Measurements from ENCODE around the gene HNRNPH1. TPM values are rescaled to one million over a fixed set of nuclear protein-coding genes. Genes with fewer than 3 reads are reported as not detected.
A peak's percentile ranks its signal among the peaks of the same experiment; 100 is the strongest.

The HNRNPH1 gene
- total RNA-seq, 6 experiments from 2014 or later = 140 to 305 (median 219) TPM

- ATAC-seq (peak in 2 of 4 donors; percentile 9 to 14), DNase-seq (no peak)
- Histone ChIP-seq H3K4me3 (no peak overlapping the region), H3K27me3 (no peaks in the 10 kb centered on the region), H3K9me3 (no peaks in the 10 kb centered on the region), H3K27ac (no peak overlapping the region), H3K36me3 (peaks cover 0 to 56% (median 30%) of the 10 kb centered on the region in 4 donors), H3K4me1 (no peaks in the 10 kb centered on the region)
- WGBS (ENCODE audit: insufficient coverage, low coverage, low lambda C conversion rate, missing lambda C conversion rate) = 40% methylated on average over 1 of the region's 16 CpGs
- intact Hi-C loops (cut with DNase I) = no loop called here
- no peak for TF ChIP-seq CTCF (IDR thresholded peaks at IDR 0.05)
- TF ChIP-seq POLR2A (IDR thresholded peaks at IDR 0.05) = no peak
These were observed 23.9 kb downstream of the HNRNPH1 start for GRCh38 chr5:179599566-179599965.

- Histone ChIP-seq H3K4me1 (no peaks in the 10 kb centered on the region), H3K27ac (no peak overlapping the region), H3K9me3 (no peaks in the 10 kb centered on the region), H3K4me3 (no peak overlapping the region), H3K27me3 (no peaks in the 10 kb centered on the region), H3K36me3 (peaks cover 0 to 58% (median 31%) of the 10 kb centered on the region in 4 donors)
- WGBS (ENCODE audit: insufficient coverage, low coverage, low lambda C conversion rate, missing lambda C conversion rate) = 78% methylated on average over 1 of the region's 9 CpGs
- TF ChIP-seq POLR2A (IDR thresholded peaks at IDR 0.05) = no peak
- no peak for TF ChIP-seq CTCF (IDR thresholded peaks at IDR 0.05)
- ATAC-seq (peak in 2 of 4 donors; percentile 4 to 7), DNase-seq (no peak)
- intact Hi-C loops (cut with DNase I) = no loop called here
These were observed 24.4 kb downstream of the HNRNPH1 start for GRCh38 chr5:179599100-179599499.

GRCh38 chr5:179596421-179596820 lies 27.1 kb downstream of the HNRNPH1 start:
- no peaks in the 10 kb centered on the region for H3K27me3 ChIP-seq
- no peak for TF ChIP-seq POLR2A (IDR thresholded peaks at IDR 0.05)
- DNase-seq (no peak), ATAC-seq (peak in 1 of 4 donors; percentile 22)
- H3K27ac ChIP-seq = no peak overlapping the region
- WGBS (ENCODE audit: insufficient coverage, low coverage, low lambda C conversion rate, missing lambda C conversion rate) = over 99% methylated on average over 9 of the region's 13 CpGs
- intact Hi-C loops (cut with DNase I) = no loop called here
- H3K4me1 ChIP-seq = no peaks in the 10 kb centered on the region
- H3K36me3 ChIP-seq = peaks cover 0 to 70% (median 36%) of the 10 kb centered on the region in 4 donors
- no peaks in the 10 kb centered on the region for H3K9me3 ChIP-seq
- no peak overlapping the region for H3K4me3 ChIP-seq

GRCh38 chr5:179595916-179596315 lies 27.6 kb downstream of the HNRNPH1 start:
- no peak overlapping the region for H3K27ac ChIP-seq
- H3K27me3 ChIP-seq = no peaks in the 10 kb centered on the region
- intact Hi-C loops (cut with DNase I) = no loop called here
- TF ChIP-seq CTCF (IDR thresholded peaks at IDR 0.05) (no peak), POLR2A (IDR thresholded peaks at IDR 0.05) (no peak)
- no peaks in the 10 kb centered on the region for H3K4me1 ChIP-seq
- peaks cover 0 to 73% (median 37%) of the 10 kb centered on the region in 4 donors for H3K36me3 ChIP-seq
- ATAC-seq = no peak
- WGBS (ENCODE audit: insufficient coverage, low coverage, low lambda C conversion rate, missing lambda C conversion rate) = 71% methylated on average over 6 of the region's 6 CpGs
- no peak for DNase-seq
- H3K4me3 ChIP-seq = no peak overlapping the region
- H3K9me3 ChIP-seq = no peaks in the 10 kb centered on the region

- 100% methylated on average over 1 of the region's 3 CpGs for WGBS (ENCODE audit: insufficient coverage, low coverage, low lambda C conversion rate, missing lambda C conversion rate)
- Histone ChIP-seq H3K4me1 (no peaks in the 10 kb centered on the region), H3K9me3 (no peaks in the 10 kb centered on the region), H3K4me3 (no peak overlapping the region), H3K36me3 (peaks cover 0 to 56% (median 28%) of the 10 kb centered on the region in 4 donors), H3K27ac (no peak overlapping the region), H3K27me3 (no peaks in the 10 kb centered on the region)
- ATAC-seq (no peak), DNase-seq (no peak)
- intact Hi-C loops (cut with DNase I) = no loop called here
- TF ChIP-seq CTCF (IDR thresholded peaks at IDR 0.05) = no peak
These were observed 35.3 kb downstream of the HNRNPH1 start for GRCh38 chr5:179588166-179588565.
